Measurements from ENCODE around the gene EAF2. TPM values are rescaled to one million over a fixed set of nuclear protein-coding genes. Genes with fewer than 3 reads are reported as not detected.
"Not testable (repeated sequence)": the region's sequence is repeated elsewhere in the genome, so short reads cannot be mapped to it uniquely, and the experiment has no call there.

EAF2 gene
- total RNA-seq, 2 experiments from 2014 or later = 10.3 to 11.2 TPM

GRCh38 chr3:121855555-121855954 is 20.5 kb downstream of the EAF2 start:
- ChIA-PET POLR2A (no interaction called here), CTCF (no interaction called here)

DNA sequence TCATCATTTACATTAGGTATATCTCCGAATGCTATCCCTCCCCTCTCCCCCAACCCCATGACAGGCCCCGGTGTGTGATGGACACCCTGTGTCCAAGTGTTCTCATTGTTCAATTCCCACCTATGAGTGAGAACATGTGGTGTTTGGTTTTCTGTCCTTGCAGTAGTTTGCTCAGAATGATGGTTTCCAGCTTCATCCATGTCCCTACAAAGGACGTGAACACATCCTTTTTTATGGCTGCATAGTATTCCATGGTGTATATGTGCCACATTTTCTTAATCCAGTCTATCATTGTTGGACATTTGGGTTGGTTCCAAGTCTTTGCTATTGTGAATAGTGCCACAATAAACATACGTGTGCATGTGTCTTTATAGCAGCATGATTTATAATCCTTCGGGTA is 22.8 kb downstream of the EAF2 start:
- POLR2A ChIA-PET, CTCF ChIA-PET: not testable (repeated sequence)

DNA sequence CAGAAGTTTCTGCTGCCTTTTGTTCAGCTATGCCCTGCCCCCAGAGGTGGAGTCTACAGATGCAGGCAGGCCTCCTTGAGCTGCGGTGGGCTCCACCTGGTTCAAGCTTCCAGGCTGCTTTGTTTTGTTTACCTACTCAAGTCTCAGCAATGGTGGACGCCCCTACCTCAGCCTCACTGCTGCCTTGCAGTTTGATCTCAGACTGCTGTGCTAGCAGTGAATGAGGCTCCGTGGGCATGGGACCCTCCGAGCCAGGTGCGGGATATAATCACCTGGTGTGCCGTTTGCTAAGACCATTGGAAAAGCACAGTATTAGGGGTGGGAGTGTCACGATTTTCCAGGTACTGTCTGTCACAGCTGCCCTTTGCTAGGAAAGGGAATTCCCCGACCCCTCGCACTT is 28.2 kb downstream of the EAF2 start:
- CTCF ChIA-PET, POLR2A ChIA-PET: not testable (repeated sequence)

- ChIA-PET POLR2A (no interaction called here), CTCF (no interaction called here)
Measured at GRCh38 chr3:121863801-121864200, 28.8 kb downstream of the EAF2 start.

DNA sequence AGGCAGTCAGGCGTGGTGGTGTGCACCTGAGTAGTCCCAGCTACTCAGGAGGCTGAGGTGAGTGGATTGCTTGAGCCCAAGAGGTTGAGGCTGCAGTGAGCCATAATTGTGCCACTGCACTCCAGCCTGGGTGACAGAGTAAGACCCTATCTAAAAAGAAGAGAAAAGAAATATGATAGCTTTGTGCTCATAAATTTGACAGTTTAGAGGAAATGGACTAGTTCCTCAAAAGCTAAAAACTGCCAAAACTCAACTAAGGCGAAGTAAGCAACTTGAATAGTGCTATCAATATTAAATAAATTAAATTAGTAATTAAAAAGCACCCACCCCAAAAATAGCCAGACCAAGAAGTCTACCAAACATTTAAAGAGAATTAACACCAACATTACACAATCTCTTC is 34.7 kb downstream of the EAF2 start:
- POLR2A ChIA-PET = no interaction called here
- CTCF ChIA-PET = no interaction called here

DNA sequence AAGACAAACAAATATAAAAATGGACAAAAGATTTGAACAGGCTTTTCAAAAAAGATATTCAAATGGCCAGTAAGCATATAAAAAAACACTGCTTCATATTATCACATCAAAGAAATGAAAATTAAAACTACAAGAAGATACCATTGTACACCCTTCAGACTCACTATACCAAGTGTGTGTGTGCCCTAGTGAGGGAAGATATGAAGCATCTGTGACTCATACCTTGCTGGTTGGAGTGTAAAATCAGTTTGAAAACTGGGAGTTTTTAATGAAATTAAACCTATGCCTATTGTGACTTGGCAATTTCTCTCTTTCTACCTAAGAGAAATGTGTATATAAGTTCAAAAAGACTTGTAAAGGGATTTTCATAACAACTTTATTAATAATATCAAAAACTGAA is 35.7 kb downstream of the EAF2 start:
- CTCF ChIA-PET = no interaction called here
- POLR2A ChIA-PET = no interaction called here

GRCh38 chr3:121871430-121871829 is 36.4 kb downstream of the EAF2 start:
- ChIA-PET CTCF (no interaction called here), POLR2A (no interaction called here)

GRCh38 chr3:121878411-121878810 is 43.4 kb downstream of the EAF2 start:
- POLR2A ChIA-PET = no interaction called here
- CTCF ChIA-PET = no interaction called here

- ChIA-PET POLR2A (interaction anchor here (0.6 kb wide), 1 partner anchor 512 kb away, joined by 3 read pairs; no protein-coding TSS in a partner anchor), CTCF (interaction anchor here (0.6 to 0.8 kb wide), 2 partner anchors 210 to 446 kb away, joined by 3 to 4 read pairs; no protein-coding TSS in a partner anchor)
Measured at GRCh38 chr3:121883507-121883906, 48.5 kb downstream of the EAF2 start.

- CTCF ChIA-PET = no interaction called here
- POLR2A ChIA-PET = no interaction called here
Measured at GRCh38 chr3:121885386-121885785, 50.4 kb downstream of the EAF2 start.

- POLR2A ChIA-PET = interaction anchor here (0.7 kb wide), 1 partner anchor 59 kb away, joined by 4 read pairs; the partner anchor contains the start of gene EAF2
- CTCF ChIA-PET = no interaction called here
Measured at GRCh38 chr3:121894301-121894990, 59.4 kb downstream of the EAF2 start, which contains the start of gene SLC15A2. Gene SLC15A2 (plus strand): TSS chr3:121894401. CDS start chr3:121894477, 76 bp downstream.

GRCh38 chr3:121895121-121895520 is 60.1 kb downstream of the EAF2 start:
- CTCF ChIA-PET = no interaction called here
- POLR2A ChIA-PET = no interaction called here

- ChIA-PET POLR2A (no interaction called here), CTCF (interaction anchor here (0.6 kb wide), 1 partner anchor 680 kb away, joined by 3 read pairs; no protein-coding TSS in a partner anchor)
Measured at GRCh38 chr3:121895736-121896135, 60.7 kb downstream of the EAF2 start.

GRCh38 chr3:121896823-121897222 is 61.8 kb downstream of the EAF2 start:
- ChIA-PET CTCF (no interaction called here), POLR2A (no interaction called here)

- CTCF ChIA-PET = no interaction called here
- POLR2A ChIA-PET = no interaction called here
Measured at GRCh38 chr3:121897296-121897695, 62.3 kb downstream of the EAF2 start.

- ChIA-PET POLR2A (no interaction called here), CTCF (no interaction called here)
Measured at GRCh38 chr3:121913305-121913990, 78.4 kb downstream of the EAF2 start.

DNA sequence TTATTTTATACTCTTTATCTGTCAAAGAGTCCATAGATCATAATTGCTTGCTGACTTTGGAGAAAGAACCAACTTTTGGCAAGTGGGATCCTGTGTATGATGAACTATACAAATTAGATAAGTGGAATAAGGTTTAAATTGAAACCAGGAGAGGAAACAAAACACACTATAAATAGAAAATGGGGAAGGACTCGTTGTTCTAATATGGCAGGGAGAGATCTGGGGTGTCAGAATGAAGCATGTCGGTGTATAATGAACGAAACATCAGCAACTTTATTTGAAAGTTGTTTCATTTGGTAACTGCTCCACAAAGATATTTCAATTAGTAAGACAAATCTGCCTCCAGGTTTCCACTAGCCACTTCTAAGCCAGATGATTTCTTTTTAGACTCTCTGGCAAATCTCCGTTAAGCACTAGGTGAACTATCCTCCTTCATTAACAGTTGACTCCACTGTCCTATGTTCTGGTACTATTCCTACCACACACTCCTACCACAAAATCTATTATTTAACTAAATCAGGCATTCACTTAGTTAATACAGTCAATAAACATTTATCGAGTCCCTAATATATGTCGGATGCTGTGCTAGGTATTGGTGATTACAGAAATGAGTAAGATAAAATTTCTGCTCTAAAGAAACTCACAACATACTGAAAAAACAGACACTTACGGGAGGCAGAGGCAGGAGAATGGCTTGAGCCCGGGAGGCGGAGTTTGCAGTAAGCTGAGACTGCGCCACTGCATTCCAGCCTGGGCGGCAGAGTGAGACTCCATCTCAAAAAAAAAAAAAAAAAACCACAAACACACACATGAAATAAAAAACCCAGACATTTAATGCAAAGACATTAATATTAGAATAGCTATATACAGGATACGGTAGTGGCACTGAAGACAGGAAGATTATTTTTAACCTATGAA is 79.3 kb downstream of the EAF2 start:
- POLR2A ChIA-PET = no interaction called here
- CTCF ChIA-PET = no interaction called here

DNA sequence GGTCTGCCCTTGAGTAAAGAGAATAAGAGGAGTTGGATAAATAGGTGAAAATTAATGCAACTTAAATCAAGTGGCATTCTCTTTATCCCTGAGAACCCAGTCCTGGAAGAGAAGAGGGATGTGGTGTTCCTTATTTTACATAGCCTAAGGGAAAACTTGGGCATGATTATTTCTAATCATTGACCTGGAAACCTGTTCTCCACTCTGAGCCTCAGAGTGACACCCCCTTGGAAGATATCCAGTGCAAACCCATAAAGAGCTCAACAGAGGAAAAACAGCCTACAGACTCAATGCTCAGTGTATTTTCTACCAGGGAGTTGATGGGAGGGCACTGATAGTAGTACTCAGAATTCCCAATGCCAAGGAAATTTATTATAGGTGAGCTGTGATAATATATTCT is 81.2 kb downstream of the EAF2 start:
- CTCF ChIA-PET = no interaction called here
- POLR2A ChIA-PET = interaction anchor here (0.6 kb wide), 1 partner anchor 69 kb away, joined by 3 read pairs; no protein-coding TSS in a partner anchor

- CTCF ChIA-PET = no interaction called here
- POLR2A ChIA-PET = no interaction called here
Measured at GRCh38 chr3:121918779-121919483, 83.9 kb downstream of the EAF2 start.

DNA sequence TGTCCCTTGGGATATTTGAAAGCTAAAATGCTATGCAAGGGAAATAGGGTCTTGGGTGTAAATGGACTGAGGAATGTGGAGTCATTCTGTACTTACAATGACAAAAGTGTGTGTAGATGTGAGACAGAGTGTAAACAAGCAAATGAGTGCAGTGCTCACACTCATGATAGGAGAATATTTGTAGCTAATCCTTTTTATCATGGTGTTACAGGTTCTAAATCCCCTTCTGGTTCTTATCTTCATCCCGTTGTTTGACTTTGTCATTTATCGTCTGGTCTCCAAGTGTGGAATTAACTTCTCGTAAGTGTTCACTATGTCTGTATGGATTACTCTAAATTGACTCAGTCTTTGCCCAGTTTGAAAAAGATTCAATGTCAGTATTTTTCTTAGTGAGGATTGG is 89.7 kb downstream of the EAF2 start:
- POLR2A ChIA-PET = no interaction called here
- CTCF ChIA-PET = no interaction called here

Data from activated CD8-positive, alpha-beta memory T cell treated with anti-CD3 and anti-CD28 coated beads for 36 hours (primary cell).